Stimulated activated CD8-positive, alpha-beta memory T cell treated with anti-CD3 and anti-CD28 coated beads, Interleukin-7, amount 100 ng/mL, for 4 hours (primary cell): ENCODE results near the gene RBMS3.
"Not testable (repeated sequence)": the region's sequence is repeated elsewhere in the genome, so short reads cannot be mapped to it uniquely, and the experiment has no call there.

Source experiments
- DNase-seq, 2 donors: peaks; one replicate each; pipeline ENCODE4 v3.0.0-alpha.2; 2020; ENCODE audit warnings: low read depth in 2 of 2

Gene RBMS3

DNA sequence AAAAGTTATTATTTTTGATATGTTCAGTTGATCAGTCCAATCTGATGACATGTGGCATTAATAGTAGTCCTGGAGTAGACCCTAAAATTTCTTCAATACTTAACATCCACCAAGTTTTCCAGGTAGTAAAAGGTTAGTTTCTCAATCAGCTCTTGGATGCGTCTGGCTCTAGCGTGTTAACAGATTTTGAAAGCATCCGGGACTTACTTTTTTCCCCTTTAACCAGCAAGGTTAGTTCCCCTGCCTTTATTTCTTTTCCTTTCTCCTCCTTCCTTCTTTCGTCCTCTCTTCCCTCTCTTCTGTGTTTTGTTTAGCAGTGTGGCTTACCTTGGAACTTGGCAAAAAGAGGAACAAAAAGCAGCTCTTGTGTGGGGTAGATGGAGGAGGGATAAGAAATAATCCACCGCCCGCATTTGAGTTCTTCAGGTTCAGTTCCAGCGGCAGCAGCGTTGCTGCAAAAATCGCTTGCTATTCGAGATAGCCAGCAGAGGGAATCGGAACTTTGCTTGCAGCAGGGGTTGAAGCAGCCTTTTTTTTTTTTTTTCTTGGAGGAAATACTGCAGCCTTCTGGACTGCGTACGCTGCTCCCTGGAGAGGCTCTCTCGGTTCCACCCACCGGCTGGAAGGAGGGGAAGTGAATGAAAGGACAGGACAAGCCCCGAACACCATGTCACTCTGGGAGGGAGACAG, at the start of gene RBMS3:
Gene RBMS3 (plus strand): TSS at position 668 of the 690 bp plus-strand sequence.
- no peak for DNase-seq

DNA sequence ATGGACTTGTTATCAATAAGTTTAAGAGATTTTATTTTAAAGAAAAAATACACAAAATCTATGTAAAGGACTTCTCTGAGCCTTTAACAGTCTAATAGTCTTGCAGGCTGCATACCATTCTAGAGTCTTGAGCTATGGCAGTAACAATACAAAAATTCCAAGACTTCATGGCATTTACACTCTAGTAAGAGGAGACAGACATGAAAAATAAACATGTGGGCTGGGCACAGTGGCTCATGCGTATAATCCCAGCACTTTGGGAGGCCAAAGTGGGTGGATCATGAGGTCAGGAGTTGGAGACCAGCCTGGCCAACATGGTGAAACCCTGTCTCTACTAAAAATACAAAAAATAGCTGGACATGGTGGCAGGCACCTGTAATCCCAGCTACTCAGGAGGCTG, 47.7 kb upstream of the RBMS3 start:
- not testable (repeated sequence) for DNase-seq

DNA sequence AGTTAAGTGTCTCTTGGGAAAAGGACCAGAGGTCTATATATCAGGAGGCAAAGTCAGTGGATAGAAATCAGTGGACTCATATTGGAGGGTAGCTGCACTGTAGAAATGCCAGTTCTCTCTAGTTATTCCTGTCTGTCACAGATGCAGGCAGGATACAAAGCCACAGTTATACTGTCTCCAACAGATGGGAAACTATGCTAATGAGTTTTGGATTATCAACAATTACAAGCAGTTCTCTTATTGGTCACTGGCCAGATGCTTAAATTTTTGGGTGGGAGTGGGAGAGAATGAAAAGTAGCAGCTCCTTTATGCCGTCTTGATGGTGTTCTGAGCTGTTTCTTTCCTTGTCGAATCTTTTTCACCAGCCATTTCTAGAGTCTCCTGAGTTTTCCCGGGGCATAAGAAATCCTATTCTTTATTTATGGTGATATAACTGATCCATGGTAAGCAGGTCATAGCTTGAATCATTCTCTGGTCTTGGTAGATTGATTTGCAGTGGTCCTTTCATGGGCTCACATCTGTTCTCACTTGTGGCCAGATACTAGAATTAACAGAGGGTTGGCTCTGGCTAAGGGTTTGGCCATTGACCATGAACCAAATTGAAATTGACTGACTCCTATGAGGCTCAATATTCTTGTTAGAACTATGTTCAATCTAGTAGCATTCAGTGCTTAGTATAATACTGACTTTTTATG, 44.6 kb upstream of the RBMS3 start:
- no peak for DNase-seq

DNA sequence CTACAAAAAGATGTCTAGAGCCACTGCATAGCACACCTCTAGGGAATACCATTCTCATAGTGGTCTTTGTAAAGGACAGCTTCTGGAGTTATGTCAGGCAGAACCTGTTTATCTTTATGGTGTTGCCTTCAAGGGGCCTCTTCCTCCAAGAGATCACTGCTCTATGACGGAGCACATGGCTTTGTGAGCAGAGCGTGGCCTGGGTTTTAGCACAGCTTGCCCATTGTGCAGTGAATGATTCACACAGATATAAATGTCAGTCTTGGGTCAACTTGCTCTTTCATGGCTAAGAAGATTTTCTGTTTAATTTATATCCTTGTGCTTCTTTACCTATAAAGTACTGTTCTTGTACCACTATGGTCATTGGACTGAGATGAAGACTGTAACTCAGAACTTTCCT, 41.5 kb upstream of the RBMS3 start:
- no peak for DNase-seq

DNA sequence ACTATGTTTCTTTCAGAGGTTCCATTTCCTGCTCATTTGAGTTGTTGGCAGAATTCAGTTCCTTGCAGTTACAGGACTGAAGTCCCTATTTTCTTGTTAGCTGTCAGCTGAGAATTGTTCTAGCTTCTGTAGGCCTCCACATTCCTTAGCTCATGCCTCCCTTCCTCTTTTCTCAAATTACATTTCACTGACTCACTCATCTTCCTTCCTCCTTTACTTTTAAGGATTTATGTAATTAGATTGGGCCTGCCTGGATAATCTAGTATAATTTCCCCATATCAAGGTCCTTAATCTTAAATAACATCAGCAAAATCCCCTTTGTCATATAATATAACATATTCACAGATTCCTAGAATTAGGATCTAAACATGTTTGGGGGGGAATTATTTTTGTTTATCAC, 40.6 kb upstream of the RBMS3 start:
- no peak for DNase-seq

DNA sequence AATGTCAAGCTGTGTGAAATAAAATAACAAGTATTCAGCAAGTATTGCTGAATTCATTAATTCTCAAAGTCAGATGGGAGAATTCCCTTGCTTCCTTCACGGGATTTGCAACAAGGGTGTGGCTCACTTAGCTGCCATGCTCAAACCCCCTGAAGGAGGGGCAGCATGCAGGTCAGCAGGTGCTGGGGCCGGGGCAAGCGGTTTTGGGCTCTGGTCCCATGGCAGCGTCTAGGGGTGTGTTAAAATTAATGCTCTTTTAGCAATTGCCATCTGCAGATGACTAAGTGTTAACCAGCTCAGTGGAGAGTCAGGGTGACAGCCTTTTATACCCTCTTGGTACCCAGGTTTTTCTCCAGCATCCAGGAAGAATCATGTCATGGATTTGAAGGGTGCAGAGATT, 40.0 kb upstream of the RBMS3 start:
- no peak for DNase-seq

DNA sequence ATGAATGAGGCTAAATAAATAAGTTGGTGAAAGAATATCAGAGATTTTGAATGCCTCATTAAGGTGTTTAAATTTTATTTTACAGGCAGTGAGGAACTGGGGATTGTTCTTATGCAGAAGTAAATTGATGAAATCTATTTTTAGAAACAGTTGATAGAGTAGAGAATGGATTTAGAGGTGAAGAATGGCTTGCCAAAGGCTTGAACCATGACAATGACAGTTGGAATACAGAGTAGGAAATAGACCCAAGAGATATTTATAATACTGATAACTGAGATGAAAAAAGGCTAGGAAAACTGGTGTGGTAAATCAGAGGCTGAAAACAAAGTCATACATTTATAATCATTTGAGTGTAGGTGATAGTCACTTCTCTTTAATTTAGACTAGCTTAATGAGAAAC, 39.0 kb upstream of the RBMS3 start:
- no peak for DNase-seq

DNA sequence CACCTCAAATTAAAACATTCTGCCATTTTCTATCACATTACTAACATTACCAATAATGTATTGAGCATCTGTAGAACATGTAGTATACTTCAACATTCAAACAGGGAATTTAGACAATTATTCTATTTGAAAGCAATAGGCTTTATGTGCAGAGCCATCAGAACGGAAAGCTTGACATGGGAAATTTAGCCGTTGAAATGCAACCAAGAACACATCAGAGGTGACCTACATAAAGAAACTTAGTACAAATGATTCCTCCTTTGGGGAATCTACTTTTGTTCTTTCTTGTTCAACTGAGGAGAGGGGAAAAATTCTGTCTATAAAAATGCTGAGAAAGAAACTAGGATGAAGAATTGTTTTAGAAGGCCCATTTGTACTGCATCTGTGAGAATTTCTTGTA, 38.6 kb upstream of the RBMS3 start:
- DNase-seq = no peak

DNA sequence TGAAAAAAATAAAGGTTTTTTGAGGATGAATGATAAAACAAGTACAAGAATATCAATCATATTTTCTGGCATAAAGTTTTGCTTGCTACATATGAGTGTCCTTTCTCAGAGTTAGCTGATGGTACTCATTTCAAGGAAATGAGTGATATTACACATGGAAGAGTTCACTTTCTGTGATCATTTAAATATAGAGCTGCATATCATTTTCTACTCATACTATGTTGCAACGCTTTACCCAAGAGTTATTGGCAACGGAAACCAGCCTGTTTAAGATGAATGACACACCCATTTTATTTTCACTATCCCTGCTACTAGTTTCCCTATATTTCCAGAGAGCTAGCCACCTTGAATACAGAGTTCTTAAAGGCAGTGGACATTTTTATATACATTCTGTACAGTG, 35.4 kb upstream of the RBMS3 start:
- DNase-seq = no peak

DNA sequence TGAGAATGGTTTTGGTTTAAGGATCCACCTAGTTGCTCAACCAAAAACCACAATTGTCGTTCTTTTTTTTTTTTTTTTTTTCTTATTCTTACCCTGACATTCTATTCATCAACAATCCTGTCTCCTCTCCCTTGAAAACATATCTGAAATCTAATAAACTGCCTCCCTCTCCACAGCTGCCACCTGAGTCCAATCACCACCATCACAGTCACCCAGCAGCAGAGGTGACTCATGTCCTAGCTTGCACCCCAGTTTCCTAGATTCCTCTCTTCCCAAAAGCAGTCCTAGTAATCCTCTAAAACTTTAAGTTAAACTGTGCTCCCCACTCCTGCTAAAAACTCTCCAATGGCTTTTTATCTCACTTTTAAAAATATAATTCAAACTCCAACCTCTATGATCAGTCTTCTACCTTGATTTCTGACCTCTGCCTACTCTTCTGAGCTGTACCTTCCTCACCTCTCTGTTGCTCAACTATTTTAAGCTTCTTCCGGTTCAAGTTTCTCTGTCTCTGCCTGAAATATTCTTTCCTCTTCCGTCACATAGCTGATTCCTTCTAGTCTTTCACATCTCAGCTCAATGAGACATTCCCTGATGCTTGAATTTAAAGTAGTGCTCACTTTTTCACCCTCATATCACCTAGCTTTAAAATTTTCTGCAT, 33.7 kb upstream of the RBMS3 start:
- no peak for DNase-seq

DNA sequence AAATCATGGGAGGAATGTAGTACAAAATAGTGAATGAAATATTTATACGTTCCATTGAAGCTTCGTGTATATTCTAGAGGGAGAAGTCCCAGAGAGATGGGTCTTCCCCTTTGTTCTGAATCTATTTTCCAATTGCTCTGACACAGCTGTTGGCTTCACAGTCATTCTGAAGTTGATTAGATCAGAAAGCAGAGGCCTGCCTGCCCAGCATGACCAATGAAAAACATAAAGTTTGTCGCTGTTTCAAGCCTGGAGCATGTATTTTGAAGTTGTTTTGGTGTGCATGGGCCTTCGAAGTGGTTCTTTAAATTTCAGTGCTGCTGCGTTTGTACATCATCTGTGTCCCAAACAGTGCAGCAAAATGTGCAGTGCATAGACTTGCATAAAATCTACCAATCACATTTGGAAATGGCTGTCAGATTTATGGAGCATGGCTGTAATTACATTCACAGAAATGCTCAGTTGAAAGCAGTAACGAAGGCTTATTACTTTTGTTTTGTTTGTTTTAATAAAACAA, 31.0 kb upstream of the RBMS3 start:
- DNase-seq = no peak

DNA sequence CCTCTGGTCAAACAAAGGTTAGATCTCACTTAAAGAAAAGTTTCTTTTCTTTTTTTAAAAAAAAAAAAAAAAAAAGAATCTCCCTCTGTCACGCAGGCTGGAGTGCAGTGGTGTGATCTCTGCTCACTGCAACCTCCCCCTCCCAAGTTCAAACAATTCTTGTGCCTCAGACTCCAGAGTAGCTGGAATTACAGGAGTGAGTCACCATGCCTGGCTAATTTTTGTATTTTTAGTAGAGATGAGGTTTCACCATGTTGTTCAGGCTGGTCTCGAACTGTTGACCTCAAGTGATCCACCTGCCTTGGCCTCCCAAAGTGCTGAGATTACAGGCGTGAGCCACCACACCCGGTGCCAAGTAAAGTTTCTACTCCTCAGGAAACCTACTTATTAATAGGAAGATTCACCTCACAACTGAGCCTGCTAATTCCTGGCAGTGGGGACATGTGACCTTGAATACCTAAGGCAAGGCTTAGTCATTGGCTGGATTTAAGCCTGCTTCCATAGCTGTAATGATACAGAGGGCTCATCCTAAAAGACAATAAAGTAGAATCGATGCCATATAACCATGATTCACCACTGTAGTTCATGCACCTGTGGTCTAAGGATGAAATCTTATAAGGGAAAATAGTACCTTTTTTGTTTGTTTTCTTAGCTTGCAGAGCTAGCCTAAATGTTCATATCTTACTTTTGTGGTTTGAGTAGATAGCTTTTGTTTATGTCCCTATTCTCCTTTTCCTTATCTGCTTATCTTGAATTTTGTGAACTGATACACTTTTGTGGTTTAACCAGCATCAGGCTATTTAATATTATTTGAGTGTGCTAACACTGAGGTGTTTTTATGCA, 24.8 kb upstream of the RBMS3 start:
- no peak for DNase-seq

DNA sequence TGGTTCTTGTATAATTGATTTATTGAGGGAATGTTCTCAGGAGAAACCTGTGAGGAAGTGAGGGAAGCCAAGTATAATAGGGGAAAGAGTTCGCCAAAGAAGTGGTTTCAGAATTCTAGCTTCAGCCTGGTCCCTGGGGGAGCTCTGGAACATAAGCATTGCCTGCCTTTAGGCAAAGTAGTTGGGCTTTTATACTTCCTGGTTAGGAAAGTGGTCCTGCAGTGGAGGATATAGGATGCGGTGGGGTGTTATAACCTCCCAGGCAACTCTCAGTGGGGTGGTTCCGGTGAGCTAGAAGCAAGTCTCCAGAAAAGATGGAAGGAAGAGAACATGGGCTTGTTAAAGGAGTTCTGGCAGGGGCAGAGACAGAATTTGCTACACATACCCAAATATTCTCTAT, 22.7 kb upstream of the RBMS3 start:
- no peak for DNase-seq

DNA sequence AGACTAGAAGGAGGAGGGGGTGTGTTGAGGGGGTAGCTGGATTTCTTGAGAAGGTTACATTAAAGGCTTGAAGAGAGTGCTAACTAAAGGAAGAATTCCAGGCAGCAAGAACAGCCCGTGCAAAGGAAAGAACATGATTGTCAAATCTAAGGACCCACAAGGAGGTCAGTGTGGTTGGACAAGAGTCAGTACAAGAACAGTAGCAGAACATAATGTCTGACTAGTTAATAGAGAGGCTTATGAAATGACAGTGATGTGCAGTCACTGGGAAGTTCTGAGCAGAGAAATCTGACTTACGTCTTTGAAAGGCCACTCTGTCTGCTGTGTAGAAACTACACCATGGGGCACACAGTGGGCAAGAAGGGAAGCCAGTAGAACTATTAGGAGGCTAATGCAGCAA, 19.8 kb upstream of the RBMS3 start:
- DNase-seq = no peak

DNA sequence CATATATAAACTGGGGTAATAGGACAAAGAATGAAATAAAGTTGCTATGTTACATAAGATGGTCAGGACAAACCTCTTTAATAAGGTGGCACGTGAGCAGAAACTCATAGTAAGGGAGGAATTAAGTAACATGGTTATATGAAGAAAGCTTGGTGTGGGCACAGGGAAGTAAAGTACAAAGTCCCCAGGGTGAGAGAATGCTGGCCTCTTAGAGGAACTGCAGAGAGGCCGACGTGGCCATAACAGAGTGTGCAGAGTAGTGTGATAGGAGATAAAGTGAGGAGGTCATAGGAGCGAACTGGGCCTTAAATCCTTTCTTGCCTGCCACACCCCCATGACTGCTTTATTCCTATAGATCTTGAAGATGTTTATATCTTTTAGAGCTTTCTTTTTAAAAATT, 17.4 kb upstream of the RBMS3 start:
- no peak for DNase-seq

DNA sequence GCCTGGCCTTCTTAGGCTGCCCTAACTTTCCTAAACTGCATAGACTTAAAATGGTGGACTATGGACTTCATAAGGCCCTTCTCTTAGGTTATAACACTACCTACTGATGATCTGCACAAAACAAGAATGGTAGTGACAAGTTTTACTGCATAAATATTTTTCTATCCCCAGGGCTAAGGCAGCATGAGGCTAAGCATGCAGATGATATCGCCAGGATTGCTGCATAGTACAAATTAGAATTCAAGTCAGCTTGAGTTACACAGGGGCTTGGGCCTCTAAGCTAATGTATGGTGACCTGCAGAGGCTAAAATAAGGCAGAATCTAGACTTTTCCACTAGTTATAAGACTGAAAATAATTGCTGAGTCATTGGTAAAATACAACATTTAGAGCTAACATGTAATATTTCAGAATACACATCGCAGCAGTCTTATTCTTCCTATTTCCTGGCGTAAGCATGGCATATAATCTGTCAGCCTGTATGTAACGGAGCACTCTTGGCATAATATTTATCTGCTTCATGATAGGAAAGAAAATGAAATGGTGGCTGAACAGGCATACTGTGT, 15.3 kb upstream of the RBMS3 start:
- DNase-seq = no peak

DNA sequence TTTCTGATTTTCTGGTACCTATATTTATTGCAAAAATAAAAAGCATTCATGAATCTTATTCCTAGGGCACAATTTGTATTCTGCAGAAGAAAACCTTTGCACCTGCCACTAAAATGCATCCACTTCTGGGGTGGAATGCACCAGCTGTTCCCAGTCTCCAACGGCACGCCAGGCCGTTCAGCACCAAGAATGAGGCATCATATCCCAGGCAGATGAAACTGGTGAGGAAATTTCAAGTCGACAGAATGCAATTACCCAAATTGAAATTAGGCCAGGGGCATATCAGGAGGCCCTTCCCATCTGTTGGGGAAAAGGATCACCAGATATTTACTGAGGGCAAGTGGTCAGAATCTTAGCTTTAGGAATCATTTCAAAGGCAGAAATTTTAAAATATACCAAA, 13.6 kb upstream of the RBMS3 start:
- no peak for DNase-seq

DNA sequence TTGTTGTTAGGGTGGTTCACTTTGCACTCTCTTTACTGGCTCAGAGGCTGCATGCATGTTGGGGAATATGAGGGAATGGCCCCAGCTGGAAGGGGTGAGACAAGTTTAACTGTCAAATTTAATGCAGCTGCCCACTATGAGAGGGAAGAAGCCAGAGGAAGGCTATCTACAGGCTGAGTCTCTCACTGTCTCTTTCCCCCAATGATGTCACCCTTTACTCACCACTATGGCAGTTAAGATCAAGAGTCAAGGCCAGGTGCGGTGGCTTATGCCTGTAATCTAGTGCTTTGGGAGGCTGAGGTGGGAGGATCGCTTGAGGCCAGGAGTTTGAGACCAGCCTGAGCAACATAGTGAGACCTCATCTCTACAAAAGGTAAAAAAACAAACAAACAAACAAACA, 12.2 kb upstream of the RBMS3 start:
- DNase-seq = no peak

DNA sequence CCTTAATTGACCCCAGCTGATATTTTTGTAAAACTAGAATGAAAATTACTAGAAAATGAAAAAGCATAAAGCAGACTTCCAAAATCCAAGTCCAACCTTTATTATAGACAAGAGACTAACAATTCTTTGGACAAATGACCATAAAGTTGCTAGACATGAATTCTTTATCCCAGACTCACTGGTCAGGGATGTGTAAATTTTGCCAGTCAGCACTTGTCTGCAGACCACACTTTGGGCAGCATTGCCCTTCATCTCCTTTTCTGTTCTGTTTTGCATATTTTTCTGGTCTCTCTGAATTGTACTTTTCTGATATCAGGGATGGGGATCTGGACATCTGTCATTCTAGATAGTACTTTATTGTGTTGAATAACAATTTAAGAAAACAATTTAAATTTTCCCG, 10.1 kb upstream of the RBMS3 start:
- DNase-seq = no peak

DNA sequence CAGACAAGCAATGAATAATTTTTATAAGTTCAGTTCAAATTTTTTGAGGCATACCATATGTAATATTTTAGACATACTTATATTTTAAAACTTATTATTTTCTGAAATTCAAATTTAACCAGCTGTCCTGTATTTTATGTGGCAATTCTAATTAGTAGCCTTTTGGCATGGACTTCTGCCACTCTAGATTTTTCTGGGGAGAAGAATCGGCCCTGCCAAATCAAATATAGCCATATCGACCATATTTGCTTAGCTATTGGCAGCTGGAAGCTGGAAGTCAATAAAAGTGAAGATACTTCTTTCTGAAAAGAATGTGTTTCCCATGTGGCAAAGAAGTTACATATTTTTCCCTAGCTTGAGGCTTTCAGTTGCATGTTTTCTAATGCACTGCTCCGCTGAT, 9.4 kb upstream of the RBMS3 start:
- DNase-seq = no peak

DNA sequence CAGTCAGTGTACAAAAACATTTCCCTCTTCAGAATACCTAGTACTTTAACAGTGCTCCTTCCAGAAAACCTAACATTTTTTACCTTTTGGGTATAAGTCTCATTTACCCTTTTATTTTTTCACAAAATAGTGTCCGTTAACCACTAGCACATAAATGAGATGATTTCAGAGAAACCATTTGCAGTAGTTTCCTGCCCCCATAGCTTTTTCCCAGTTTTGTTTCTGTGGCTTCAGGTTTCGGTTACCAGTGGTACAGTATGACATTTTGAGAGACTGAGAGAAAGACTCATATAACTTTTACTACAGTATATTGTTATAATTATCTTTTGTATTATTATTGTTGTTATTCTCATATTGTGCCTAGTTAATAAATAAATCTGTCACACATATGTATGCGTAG, 6.2 kb upstream of the RBMS3 start:
- no peak for DNase-seq

DNA sequence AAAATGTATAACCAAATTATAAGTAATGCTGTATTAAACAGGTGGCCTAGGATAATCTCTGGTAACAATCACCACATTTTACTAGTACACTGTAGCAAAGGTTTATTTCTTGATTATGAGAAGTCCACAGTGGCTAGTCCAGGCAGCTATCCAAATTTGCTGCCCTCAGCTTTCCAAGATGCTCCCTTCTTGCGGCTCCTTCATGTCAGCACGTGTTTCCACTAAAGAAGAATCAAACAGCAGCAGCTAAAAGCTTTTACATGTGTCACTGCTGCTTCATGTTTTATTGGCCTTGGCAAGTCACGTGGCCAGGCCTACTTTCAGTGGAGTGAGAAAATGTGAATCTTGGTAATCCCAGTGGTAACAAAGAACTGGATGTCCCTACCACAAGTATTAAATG, 5.6 kb upstream of the RBMS3 start:
- no peak for DNase-seq
